Transverse colon (tissue), 4 donors: ENCODE data around the gene CNTD1. TPM values are rescaled to one million over a fixed set of nuclear protein-coding genes. Genes with fewer than 3 reads are reported as not detected.
A peak's percentile ranks its signal among the peaks of the same experiment; 100 is the strongest.

ENCODE experiments used
- DNase-seq: peaks from one replicate; pipeline ENCODE4 v3.0.0-alpha.2; 2019
- H3K27ac ChIP-seq, 4 donors: fragments of 200-600 bp; sonication (generic); 2 replicates each; pipeline ENCODE4 v1.5.1; 2016 to 2018; ENCODE audit warnings: inconsistent platforms in 4 of 4
- H3K27me3 ChIP-seq: fragments of 200-600 bp; sonication (generic); 2 replicates; pipeline ENCODE4 v1.5.1; 2017; ENCODE audit warnings: inconsistent platforms
- H3K36me3 ChIP-seq, 4 donors: fragments of 200-600 bp; sonication (generic); 2 replicates each; pipeline ENCODE4 v1.5.1; 2017 to 2019; ENCODE audit warnings: inconsistent platforms in 4 of 4
- H3K4me1 ChIP-seq, 4 donors: fragments of 200-600 bp; sonication (generic); 2 replicates each; pipeline ENCODE4 v1.5.1; 2017 to 2020; ENCODE audit warnings: inconsistent platforms in 4 of 4
- H3K4me3 ChIP-seq, 4 donors: fragments of 200-600 bp; sonication (generic); 1 replicate in 1 of 4; 2 replicates in 3 of 4; pipeline versions ENCODE4 v1.5.1 to v1.6.1; 2017 to 2019; ENCODE audit warnings: inconsistent platforms in 4 of 4
- H3K9me3 ChIP-seq, 2 donors: fragments of 200-600 bp; sonication (generic); 2 replicates each; pipeline ENCODE4 v1.5.1; 2017 to 2019; ENCODE audit warnings: inconsistent platforms in 2 of 2
- CTCF ChIP-seq, 5 experiments: fragments of 200-600 bp in 3 of 5; fragments of 450-650 bp in 2 of 5; sonication (generic) in 3 of 5; IDR thresholded peaks; 1 replicate in 2 of 5; 2 replicates in 3 of 5; pipeline ENCODE4 v1.5.1; 2016 to 2017; ENCODE audit warnings: antibody characterized with exemption in 5 of 5, inconsistent platforms in 3 of 5, mild to moderate bottlenecking in 2 of 5, moderate library complexity in 1 of 5
- EP300 ChIP-seq: sonication (generic); formaldehyde crosslinking; IDR thresholded peaks from one replicate; pipeline ENCODE4 v1.6.1; 2017; ENCODE audit warnings: antibody characterized with exemption, low read depth
- POLR2A ChIP-seq: fragments of 450-650 bp; IDR thresholded peaks from one replicate; pipeline ENCODE4 v1.6.1; 2016; ENCODE audit warnings: antibody characterized with exemption, mild to moderate bottlenecking, moderate library complexity
- POLR2AphosphoS5 ChIP-seq, 3 donors: sonication (generic); formaldehyde crosslinking; IDR thresholded peaks; one replicate each; pipeline ENCODE4 v1.6.1; 2016; ENCODE audit warnings: antibody characterized with exemption in 3 of 3
- WGBS, 2 donors: methylation state at CpG; one replicate each; pipeline ENCODE4 v1.1.5; 2018; ENCODE audit warnings: low coverage in 1 of 2; 5-methylcytosine and 5-hydroxymethylcytosine counted together
- in situ Hi-C, 4 donors: fragments of 200-750 bp; cut with MboI; loops; one replicate each; pipeline versions ENCODE4 v1.15.0 to v1.15.1; 2017; ENCODE audit warnings: low sequenced_read_pairs in 3 of 4, low pct_ligation_motif_present in 1 of 4, low pct_unique_long_range_greater_than_20kb in 1 of 4
- intact Hi-C: fragments of 100-400 bp; cut with DNase I; formaldehyde crosslinking; loops from one replicate; pipeline ENCODE4 v1.15.1; 2023; ENCODE audit warnings: low total_unique reads
- total RNA-seq, 4 donors: library from RNA; depleted of rRNA; stranded (reverse); fragments of >200 nt; gene quantifications; one replicate each; pipeline ENCODE4 v1.1.0, GENCODE V29; 2016

CNTD1 gene
- total RNA-seq, 4 donors from 2014 or later: 0.48 to 1.5 TPM; not detected in 2

DNA sequence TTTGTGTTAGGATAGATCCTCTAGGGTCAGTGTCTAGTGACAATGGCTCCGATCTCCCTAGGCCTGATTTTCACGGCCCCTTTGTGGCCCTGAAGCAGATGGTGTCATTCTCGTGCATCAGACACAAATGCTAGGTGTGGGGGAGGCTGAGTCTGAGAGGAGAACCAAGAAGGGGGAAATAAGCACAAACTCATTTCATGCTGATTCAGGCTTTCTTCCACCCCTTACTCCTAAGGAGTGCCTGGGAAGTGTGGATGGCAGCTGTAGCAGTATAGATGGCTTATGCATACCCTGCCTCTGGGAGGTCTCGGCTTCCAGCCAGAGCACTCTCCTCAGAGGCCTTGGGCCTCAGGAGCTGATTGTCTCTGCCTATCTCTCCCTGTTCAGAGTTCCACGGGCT, 20.1 kb upstream of the CNTD1 start:
- H3K9me3 ChIP-seq: no peaks in the 10 kb centered on the region
- intact Hi-C loops (no loop called here), in situ Hi-C loops (no loop called here)
- peaks cover 0 to 27% (median 11%) of the 10 kb centered on the region in 4 donors for H3K36me3 ChIP-seq
- H3K4me1 ChIP-seq: peaks cover 3 to 59% (median 37%) of the 10 kb centered on the region in 4 donors
- H3K4me3 ChIP-seq: no peak overlapping the region
- H3K27ac ChIP-seq: peak overlapping the region; percentile 78 to 87 (median 84)
- TF ChIP-seq CTCF (IDR thresholded peaks at IDR 0.05): no peak
- TF ChIP-seq POLR2AphosphoS5 (IDR thresholded peaks at IDR 0.05): no peak
- TF ChIP-seq POLR2A: no peak
- TF ChIP-seq EP300: no peak
- no peak for DNase-seq
- 84% methylated on average over 5 of the region's 5 CpGs; no CpG with 5 or more reads in 1 of the 2 donors for WGBS, 2 donors
- H3K27me3 ChIP-seq: peaks cover 33% of the 10 kb centered on the region

GRCh38 chr17:42779304-42779935, 19.2 kb upstream of the CNTD1 start:
- TF ChIP-seq EP300: no peak
- TF ChIP-seq CTCF (IDR thresholded peaks at IDR 0.05): no peak
- no peak for TF ChIP-seq POLR2AphosphoS5 (IDR thresholded peaks at IDR 0.05)
- no peak for TF ChIP-seq POLR2A
- Histone ChIP-seq H3K4me3 (no peak overlapping the region), H3K4me1 (peaks cover 3 to 55% (median 32%) of the 10 kb centered on the region in 4 donors), H3K27me3 (peaks cover 42% of the 10 kb centered on the region), H3K36me3 (peaks cover 0 to 27% (median 11%) of the 10 kb centered on the region in 4 donors), H3K27ac (peak overlapping the region; percentile 78 to 87 (median 84)), H3K9me3 (no peaks in the 10 kb centered on the region)
- intact Hi-C loops: no loop called here
- 56% methylated on average over 3 of the region's 3 CpGs; no CpG with 5 or more reads in 1 of the 2 donors for WGBS, 2 donors
- no peak for DNase-seq
- in situ Hi-C loops: no loop called here

DNA sequence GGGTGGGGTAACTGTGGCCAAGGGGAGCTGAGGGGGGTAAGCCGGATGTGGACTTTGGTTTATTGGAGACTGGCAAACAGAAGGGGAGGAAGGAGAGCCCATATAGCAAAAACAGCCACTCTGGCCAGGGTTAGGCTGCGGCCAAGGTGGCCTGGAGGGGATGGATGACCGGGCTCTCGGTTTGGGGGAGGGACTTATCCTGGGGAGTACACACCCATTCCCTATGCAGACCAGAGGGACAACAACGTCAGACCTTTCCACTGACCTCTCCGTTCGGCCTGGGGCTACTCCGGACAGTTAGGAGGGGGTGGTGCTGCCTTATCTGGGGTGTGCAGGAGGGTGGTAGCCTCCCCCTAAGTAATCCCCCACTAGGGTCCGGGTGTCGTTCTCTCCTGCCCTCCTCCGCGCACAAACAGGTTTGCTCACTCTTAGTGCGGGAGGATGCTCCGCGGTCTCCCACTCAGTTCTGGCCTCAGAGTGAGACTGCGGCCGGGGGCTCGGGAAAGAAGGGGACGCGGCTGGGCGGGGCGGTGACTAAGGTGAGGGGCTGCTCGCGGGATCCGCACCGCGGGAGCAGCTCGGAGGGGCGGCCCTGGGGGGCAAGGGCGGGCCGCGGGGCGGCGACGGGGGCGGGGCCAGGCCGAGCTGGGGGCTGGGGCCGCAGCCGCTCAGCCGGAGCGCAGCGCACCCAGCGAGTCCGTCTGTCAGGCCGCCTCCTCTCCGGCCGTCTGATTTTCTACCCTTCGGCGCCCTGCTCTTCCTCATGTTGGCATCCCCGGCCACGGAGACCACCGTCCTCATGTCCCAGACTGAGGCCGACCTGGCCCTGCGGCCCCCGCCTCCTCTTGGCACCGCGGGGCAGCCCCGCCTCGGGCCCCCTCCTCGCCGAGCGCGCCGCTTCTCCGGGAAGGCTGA, 18.5 kb upstream of the CNTD1 start, which contains the start of gene WNK4:
TSS of gene WNK4 (plus strand) at position 675 of the 915 bp plus-strand sequence. CDS start at position 764, 89 bp downstream.
- TF ChIP-seq CTCF (IDR thresholded peaks at IDR 0.05): no peak
- TF ChIP-seq POLR2A: peak; percentile 75
- peak; percentile 36 for TF ChIP-seq EP300
- TF ChIP-seq POLR2AphosphoS5 (IDR thresholded peaks at IDR 0.05): peak in 2 of 3 donors; percentile 65 to 67
- peaks cover 47% of the 10 kb centered on the region for H3K27me3 ChIP-seq
- DNase-seq: peak; percentile 77
- H3K36me3 ChIP-seq: peaks cover 0 to 27% (median 11%) of the 10 kb centered on the region in 4 donors
- intact Hi-C loops (no loop called here), in situ Hi-C loops (no loop called here)
- H3K9me3 ChIP-seq: no peaks in the 10 kb centered on the region
- WGBS, 2 donors: 16% methylated on average over 15 of the region's 65 CpGs; no CpG with 5 or more reads in 1 of the 2 donors
- peak within 1 kb of the TSS; percentile 78 to 87 (median 84) for H3K27ac ChIP-seq
- peaks cover 0 to 48% (median 31%) of the 10 kb centered on the region in 4 donors for H3K4me1 ChIP-seq
- peak within 1 kb of the TSS; percentile 31 to 69 (median 50) for H3K4me3 ChIP-seq
